Liver (tissue), 9 donors: ENCODE data around the gene NDC1. TPM values are rescaled to one million over a fixed set of nuclear protein-coding genes. Genes with fewer than 3 reads are reported as not detected.

ENCODE experiments used
- DNase-seq: peaks from one replicate; pipeline ENCODE4 v3.0.0-alpha.2; 2017; ENCODE audit warnings: low spot score
- H3K27ac ChIP-seq, 2 donors: one replicate each; pipeline ENCODE4 v1.7.0; 2013; ENCODE audit warnings: inconsistent platforms in 2 of 2, low read length in 2 of 2, control low read depth in 1 of 2, low read depth in 1 of 2, mild to moderate bottlenecking in 1 of 2
- H3K27me3 ChIP-seq, 4 donors: one replicate each; pipeline versions ENCODE4 v1.6.1 to v1.7.0; 2013; ENCODE audit warnings: low read length in 3 of 4, inconsistent platforms in 1 of 4, mild to moderate bottlenecking in 1 of 4, moderate library complexity in 1 of 4; ENCODE audit not compliant: control insufficient read depth in 4 of 4, insufficient read depth in 4 of 4
- H3K36me3 ChIP-seq, 4 donors: one replicate each; pipeline versions ENCODE4 v1.6.1 to v1.7.0; 2013; ENCODE audit warnings: low read length in 3 of 4, mild to moderate bottlenecking in 3 of 4, low read depth in 1 of 4, moderate library complexity in 1 of 4; ENCODE audit not compliant: control insufficient read depth in 4 of 4, insufficient read depth in 3 of 4
- H3K4me1 ChIP-seq, 4 donors: one replicate each; pipeline versions ENCODE4 v1.6.1 to v1.7.0; 2013; ENCODE audit warnings: low read length in 3 of 4, mild to moderate bottlenecking in 3 of 4, moderate library complexity in 1 of 4; ENCODE audit not compliant: control insufficient read depth in 4 of 4, insufficient read depth in 4 of 4
- H3K4me3 ChIP-seq, 3 donors: one replicate each; pipeline versions ENCODE4 v1.6.1 to v1.7.0; 2013; ENCODE audit warnings: low read length in 3 of 3, control low read depth in 1 of 3, low read depth in 1 of 3, mild to moderate bottlenecking in 1 of 3
- H3K9ac ChIP-seq, 2 donors: one replicate each; pipeline ENCODE4 v1.7.0; 2013; ENCODE audit warnings: low read length in 2 of 2, mild to moderate bottlenecking in 2 of 2, moderate library complexity in 2 of 2, control low read depth in 1 of 2, low read depth in 1 of 2
- H3K9me3 ChIP-seq, 4 donors: one replicate each; pipeline versions ENCODE4 v1.6.1 to v1.7.0; 2013; ENCODE audit warnings: low read length in 3 of 4; ENCODE audit not compliant: control insufficient read depth in 4 of 4
- EGR1 ChIP-seq, 2 donors: IDR thresholded peaks; 2 replicates each; pipeline ENCODE4 v1.6.1; 2016 to 2018; ENCODE audit warnings: antibody characterized with exemption in 2 of 2, low read depth in 2 of 2
- FOXA1 ChIP-seq: IDR thresholded peaks from 2 replicates; pipeline ENCODE4 v1.6.1; 2016; ENCODE audit warnings: antibody characterized with exemption
- FOXA2 ChIP-seq: IDR thresholded peaks from 2 replicates; pipeline ENCODE4 v1.6.1; 2016; ENCODE audit warnings: antibody characterized with exemption
- GABPA ChIP-seq, 2 donors: IDR thresholded peaks in 1 of 2; conservative IDR thresholded peaks in 1 of 2; 2 replicates each; pipeline ENCODE4 v1.6.1; 2016; ENCODE audit warnings: antibody characterized with exemption in 2 of 2, mild to moderate bottlenecking in 1 of 2, moderate library complexity in 1 of 2
- HNF4A ChIP-seq, 2 donors: conservative IDR thresholded peaks; 2 replicates each; pipeline ENCODE4 v1.6.1; 2016; ENCODE audit warnings: antibody characterized with exemption in 2 of 2, mild to moderate bottlenecking in 2 of 2
- JUND ChIP-seq, 2 donors: IDR thresholded peaks; 2 replicates each; pipeline ENCODE4 v1.6.1; 2016; ENCODE audit warnings: antibody characterized with exemption in 2 of 2
- NR2F2 ChIP-seq: IDR thresholded peaks from 2 replicates; pipeline ENCODE4 v1.6.1; 2016; ENCODE audit warnings: antibody characterized with exemption
- RAD21 ChIP-seq, 2 donors: IDR thresholded peaks; 2 replicates each; pipeline ENCODE4 v1.6.1; 2016; ENCODE audit warnings: antibody characterized with exemption in 2 of 2, mild to moderate bottlenecking in 2 of 2
- RXRA ChIP-seq, 2 donors: IDR thresholded peaks; 2 replicates each; pipeline ENCODE4 v1.6.1; 2017 to 2018; ENCODE audit warnings: antibody characterized with exemption in 2 of 2, mild to moderate bottlenecking in 1 of 2
- SP1 ChIP-seq: IDR thresholded peaks from 2 replicates; pipeline ENCODE4 v1.6.1; 2018; ENCODE audit warnings: antibody characterized with exemption, mild to moderate bottlenecking
- TAF1 ChIP-seq: conservative IDR thresholded peaks from 2 replicates; pipeline ENCODE4 v1.6.1; 2016; ENCODE audit warnings: antibody characterized with exemption, mild to moderate bottlenecking
- YY1 ChIP-seq: IDR thresholded peaks from 2 replicates; pipeline ENCODE4 v1.6.1; 2016; ENCODE audit warnings: antibody characterized with exemption, mild to moderate bottlenecking
- WGBS: extraction: QIAGEN DNeasy Blood & Tissue Kit; methylation state at CpG from one replicate; pipeline ENCODE4 v1.1.7; 2013; 5-methylcytosine and 5-hydroxymethylcytosine counted together
- polyA plus RNA-seq, 2 donors: library from polyadenylated mRNA; stranded (reverse) in 1 of 2; unstranded in 1 of 2; fragments of 200-250 nt in 1 of 2; fragments of >200 nt in 1 of 2; fragmentation: Nextera tagmentation in 1 of 2; extraction: Ambion mirVana in 1 of 2; gene quantifications; one replicate each; pipeline versions ENCODE4 v1.2.1 to v1.2.3, GENCODE V29; 2013 to 2015
- total RNA-seq, 2 donors: library from RNA; depleted of rRNA; stranded (reverse); fragments of >200 nt; gene quantifications; one replicate each; pipeline ENCODE4 v1.2.3, GENCODE V29; 2014
- TF ChIP-seq, protein P1 (sequence below): fragments of 150-350 bp; IDR thresholded peaks from 2 replicates; pipeline ENCODE4 v1.5.1; 2017; ENCODE audit warnings: improper control_type of control experiment, low read depth, low read length; ENCODE audit not compliant: missing input control
- TF ChIP-seq, protein P2 (sequence below): IDR thresholded peaks from 2 replicates; pipeline ENCODE4 v1.6.1; 2016; ENCODE audit warnings: antibody characterized with exemption
- TF ChIP-seq, protein P3 (sequence below): IDR thresholded peaks from 2 replicates; pipeline ENCODE4 v1.6.1; 2016; ENCODE audit warnings: antibody characterized with exemption
- TF ChIP-seq, protein P4 (sequence below): IDR thresholded peaks from 2 replicates; pipeline ENCODE4 v1.6.1; 2016; ENCODE audit warnings: antibody characterized with exemption, mild to moderate bottlenecking
- TF ChIP-seq, protein P5 (sequence below): IDR thresholded peaks from 2 replicates; pipeline ENCODE4 v1.6.1; 2016; ENCODE audit warnings: antibody characterized with exemption
- donor health status: healthy.
- donor health status: healthy.
- donor health status: healthy.
- donor health status: healthy.
- donor health status: healthy.

Gene NDC1
- total and polyA plus RNA-seq, 4 donors = 2.2 to 17.9 (median 5.8) TPM

DNA sequence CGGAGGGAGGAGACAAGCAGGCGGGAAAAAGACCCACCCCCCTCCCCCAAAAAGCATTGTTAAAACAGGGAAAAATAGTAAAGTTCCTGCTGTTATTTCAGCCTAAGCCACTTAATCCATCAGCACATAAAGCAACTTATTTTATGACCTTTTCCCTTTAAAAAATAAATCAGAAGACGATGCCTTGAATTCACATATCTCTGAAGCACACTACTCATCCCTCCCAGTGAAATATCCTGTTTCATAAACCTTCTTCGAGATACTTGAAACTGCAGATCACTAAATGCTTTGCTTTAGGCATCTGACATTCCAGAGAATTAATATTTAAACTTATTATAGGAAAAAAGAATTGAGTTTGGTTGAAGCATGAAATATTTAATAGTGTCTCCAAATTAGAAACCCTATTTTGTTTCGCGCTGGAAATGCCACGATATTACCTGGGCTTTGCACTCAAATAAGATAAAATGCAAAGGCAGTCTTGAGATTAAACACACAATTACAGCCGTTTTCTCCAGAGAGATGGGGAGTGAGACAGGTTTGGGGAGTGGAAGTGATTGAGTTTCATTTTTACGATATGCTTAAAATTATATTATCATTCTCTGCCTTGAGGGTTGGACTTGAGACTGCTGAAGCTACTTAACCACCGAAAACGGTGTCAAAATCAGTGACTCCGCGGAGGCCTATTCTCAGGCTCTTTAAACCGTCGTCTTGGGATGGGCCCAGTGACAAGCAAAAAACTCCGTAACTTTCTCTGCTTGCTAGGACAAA lies 108.5 kb downstream of the NDC1 start:
- WGBS = 87% methylated on average over 16 of the region's 16 CpGs
- no peaks in the 10 kb centered on the region for H3K36me3 ChIP-seq
- no peaks in the 10 kb centered on the region for H3K27me3 ChIP-seq
- no peak overlapping the region for H3K9ac ChIP-seq
- no peak for DNase-seq
- H3K4me1 ChIP-seq = no peaks in the 10 kb centered on the region
- H3K27ac ChIP-seq = no peak overlapping the region
- peaks cover 0 to 4% (median 0%) of the 10 kb centered on the region in 4 donors for H3K9me3 ChIP-seq
- no peak overlapping the region for H3K4me3 ChIP-seq
- TF ChIP-seq HNF4A (conservative IDR thresholded peaks at IDR 0.05) (no peak), GABPA (IDR thresholded peaks at IDR 0.05 in 1 of 2, conservative IDR thresholded peaks at IDR 0.05 in 1 of 2) (no peak), FOXA2 (no peak), FOXA1 (no peak), JUND (IDR thresholded peaks at IDR 0.05) (no peak), NR2F2 (no peak), SP1 (no peak), RAD21 (IDR thresholded peaks at IDR 0.05) (no peak)
- TF ChIP-seq, protein P1, sequence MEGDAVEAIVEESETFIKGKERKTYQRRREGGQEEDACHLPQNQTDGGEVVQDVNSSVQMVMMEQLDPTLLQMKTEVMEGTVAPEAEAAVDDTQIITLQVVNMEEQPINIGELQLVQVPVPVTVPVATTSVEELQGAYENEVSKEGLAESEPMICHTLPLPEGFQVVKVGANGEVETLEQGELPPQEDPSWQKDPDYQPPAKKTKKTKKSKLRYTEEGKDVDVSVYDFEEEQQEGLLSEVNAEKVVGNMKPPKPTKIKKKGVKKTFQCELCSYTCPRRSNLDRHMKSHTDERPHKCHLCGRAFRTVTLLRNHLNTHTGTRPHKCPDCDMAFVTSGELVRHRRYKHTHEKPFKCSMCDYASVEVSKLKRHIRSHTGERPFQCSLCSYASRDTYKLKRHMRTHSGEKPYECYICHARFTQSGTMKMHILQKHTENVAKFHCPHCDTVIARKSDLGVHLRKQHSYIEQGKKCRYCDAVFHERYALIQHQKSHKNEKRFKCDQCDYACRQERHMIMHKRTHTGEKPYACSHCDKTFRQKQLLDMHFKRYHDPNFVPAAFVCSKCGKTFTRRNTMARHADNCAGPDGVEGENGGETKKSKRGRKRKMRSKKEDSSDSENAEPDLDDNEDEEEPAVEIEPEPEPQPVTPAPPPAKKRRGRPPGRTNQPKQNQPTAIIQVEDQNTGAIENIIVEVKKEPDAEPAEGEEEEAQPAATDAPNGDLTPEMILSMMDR = no peak
- TF ChIP-seq, protein P2, sequence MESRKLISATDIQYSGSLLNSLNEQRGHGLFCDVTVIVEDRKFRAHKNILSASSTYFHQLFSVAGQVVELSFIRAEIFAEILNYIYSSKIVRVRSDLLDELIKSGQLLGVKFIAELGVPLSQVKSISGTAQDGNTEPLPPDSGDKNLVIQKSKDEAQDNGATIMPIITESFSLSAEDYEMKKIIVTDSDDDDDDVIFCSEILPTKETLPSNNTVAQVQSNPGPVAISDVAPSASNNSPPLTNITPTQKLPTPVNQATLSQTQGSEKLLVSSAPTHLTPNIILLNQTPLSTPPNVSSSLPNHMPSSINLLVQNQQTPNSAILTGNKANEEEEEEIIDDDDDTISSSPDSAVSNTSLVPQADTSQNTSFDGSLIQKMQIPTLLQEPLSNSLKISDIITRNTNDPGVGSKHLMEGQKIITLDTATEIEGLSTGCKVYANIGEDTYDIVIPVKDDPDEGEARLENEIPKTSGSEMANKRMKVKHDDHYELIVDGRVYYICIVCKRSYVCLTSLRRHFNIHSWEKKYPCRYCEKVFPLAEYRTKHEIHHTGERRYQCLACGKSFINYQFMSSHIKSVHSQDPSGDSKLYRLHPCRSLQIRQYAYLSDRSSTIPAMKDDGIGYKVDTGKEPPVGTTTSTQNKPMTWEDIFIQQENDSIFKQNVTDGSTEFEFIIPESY = no peak
- TF ChIP-seq, protein P3, sequence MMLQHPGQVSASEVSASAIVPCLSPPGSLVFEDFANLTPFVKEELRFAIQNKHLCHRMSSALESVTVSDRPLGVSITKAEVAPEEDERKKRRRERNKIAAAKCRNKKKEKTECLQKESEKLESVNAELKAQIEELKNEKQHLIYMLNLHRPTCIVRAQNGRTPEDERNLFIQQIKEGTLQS = no peak

DNA sequence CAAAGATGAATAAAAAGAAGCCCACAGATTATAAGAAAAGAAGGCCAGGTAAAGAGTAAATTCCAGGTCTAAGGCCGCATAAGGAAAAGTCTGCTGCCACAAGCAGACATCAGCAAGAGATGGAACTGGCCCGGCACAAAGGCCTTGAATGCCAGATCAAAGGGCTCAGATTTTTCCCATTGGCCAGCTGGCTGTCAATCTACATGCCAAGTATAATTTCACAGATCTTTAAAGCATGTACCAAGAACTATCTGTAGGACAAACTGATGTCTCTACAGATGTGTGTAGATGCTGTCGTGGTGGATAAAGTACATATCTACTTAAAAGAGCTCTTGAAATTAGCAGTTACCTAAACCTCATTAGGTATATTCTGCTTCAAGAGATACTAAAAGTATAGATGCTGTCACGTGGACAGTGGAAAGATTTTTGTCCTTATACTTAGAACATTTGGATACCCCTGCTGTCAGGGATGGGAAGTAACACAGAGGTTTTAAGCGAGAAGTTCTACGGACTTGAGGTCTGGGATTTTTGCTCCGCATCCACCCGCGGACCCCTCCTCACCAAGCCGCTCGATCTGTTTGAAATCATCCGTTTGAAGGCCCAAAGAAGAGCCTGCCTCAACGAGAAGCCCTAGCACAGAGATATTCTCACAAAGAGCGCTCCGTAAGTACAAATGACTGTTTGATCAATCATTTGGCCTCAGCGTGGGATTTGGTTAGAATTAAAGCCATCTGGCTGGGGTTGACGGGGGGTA lies 109.2 kb downstream of the NDC1 start:
- Histone ChIP-seq H3K36me3 (no peaks in the 10 kb centered on the region), H3K9ac (no peak overlapping the region), H3K27ac (no peak overlapping the region), H3K27me3 (no peaks in the 10 kb centered on the region), H3K4me3 (no peak overlapping the region), H3K4me1 (no peaks in the 10 kb centered on the region), H3K9me3 (peaks cover 0 to 4% (median 0%) of the 10 kb centered on the region in 4 donors)
- no peak for TF ChIP-seq FOXA2
- TF ChIP-seq RXRA (IDR thresholded peaks at IDR 0.05) = no peak
- TF ChIP-seq, protein P4, sequence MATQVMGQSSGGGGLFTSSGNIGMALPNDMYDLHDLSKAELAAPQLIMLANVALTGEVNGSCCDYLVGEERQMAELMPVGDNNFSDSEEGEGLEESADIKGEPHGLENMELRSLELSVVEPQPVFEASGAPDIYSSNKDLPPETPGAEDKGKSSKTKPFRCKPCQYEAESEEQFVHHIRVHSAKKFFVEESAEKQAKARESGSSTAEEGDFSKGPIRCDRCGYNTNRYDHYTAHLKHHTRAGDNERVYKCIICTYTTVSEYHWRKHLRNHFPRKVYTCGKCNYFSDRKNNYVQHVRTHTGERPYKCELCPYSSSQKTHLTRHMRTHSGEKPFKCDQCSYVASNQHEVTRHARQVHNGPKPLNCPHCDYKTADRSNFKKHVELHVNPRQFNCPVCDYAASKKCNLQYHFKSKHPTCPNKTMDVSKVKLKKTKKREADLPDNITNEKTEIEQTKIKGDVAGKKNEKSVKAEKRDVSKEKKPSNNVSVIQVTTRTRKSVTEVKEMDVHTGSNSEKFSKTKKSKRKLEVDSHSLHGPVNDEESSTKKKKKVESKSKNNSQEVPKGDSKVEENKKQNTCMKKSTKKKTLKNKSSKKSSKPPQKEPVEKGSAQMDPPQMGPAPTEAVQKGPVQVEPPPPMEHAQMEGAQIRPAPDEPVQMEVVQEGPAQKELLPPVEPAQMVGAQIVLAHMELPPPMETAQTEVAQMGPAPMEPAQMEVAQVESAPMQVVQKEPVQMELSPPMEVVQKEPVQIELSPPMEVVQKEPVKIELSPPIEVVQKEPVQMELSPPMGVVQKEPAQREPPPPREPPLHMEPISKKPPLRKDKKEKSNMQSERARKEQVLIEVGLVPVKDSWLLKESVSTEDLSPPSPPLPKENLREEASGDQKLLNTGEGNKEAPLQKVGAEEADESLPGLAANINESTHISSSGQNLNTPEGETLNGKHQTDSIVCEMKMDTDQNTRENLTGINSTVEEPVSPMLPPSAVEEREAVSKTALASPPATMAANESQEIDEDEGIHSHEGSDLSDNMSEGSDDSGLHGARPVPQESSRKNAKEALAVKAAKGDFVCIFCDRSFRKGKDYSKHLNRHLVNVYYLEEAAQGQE = no peak
- TF ChIP-seq, protein P3 = no peak
- TF ChIP-seq YY1 = no peak
- no peak for TF ChIP-seq JUND (IDR thresholded peaks at IDR 0.05)
- TF ChIP-seq RAD21 (IDR thresholded peaks at IDR 0.05) = no peak
- no peak for TF ChIP-seq TAF1
- TF ChIP-seq EGR1 (IDR thresholded peaks at IDR 0.05; ENCODE audit: low read depth in 2 of 2) = no peak
- no peak for TF ChIP-seq HNF4A (conservative IDR thresholded peaks at IDR 0.05)
- TF ChIP-seq, protein P2 = no peak
- TF ChIP-seq, protein P5, sequence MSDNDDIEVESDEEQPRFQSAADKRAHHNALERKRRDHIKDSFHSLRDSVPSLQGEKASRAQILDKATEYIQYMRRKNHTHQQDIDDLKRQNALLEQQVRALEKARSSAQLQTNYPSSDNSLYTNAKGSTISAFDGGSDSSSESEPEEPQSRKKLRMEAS = no peak
- TF ChIP-seq GABPA (IDR thresholded peaks at IDR 0.05 in 1 of 2, conservative IDR thresholded peaks at IDR 0.05 in 1 of 2) = no peak
- no peak for TF ChIP-seq NR2F2
- no peak for TF ChIP-seq SP1
- no peak for DNase-seq
- 85% methylated on average over 17 of the region's 17 CpGs for WGBS
